Measurements from ENCODE around the gene KAZN.
A peak's percentile ranks its signal among the peaks of the same experiment; 100 is the strongest.

The KAZN gene

GRCh38 chr1:15045123-15045522 lies 446.6 kb downstream of the KAZN start:
- DNase-seq, result no peak

GRCh38 chr1:15046487-15047165 lies 448.1 kb downstream of the KAZN start:
- peak in 3 of 5 experiments; percentile 13 to 34 (median 15) for DNase-seq

- DNase-seq, result no peak
Measured at GRCh38 chr1:15047237-15047636, 448.8 kb downstream of the KAZN start.

- DNase-seq, result no peak
Measured at GRCh38 chr1:15048437-15048980, 450.0 kb downstream of the KAZN start.

- no peak for DNase-seq
Measured at GRCh38 chr1:15049067-15049466, 450.6 kb downstream of the KAZN start.

- no peak for DNase-seq
Measured at GRCh38 chr1:15051882-15052528, 453.5 kb downstream of the KAZN start.

- DNase-seq, result no peak
Measured at GRCh38 chr1:15053153-15053552, 454.7 kb downstream of the KAZN start.

GRCh38 chr1:15055736-15056415 lies 457.4 kb downstream of the KAZN start:
- no peak for DNase-seq

- DNase-seq, result no peak
Measured at GRCh38 chr1:15056515-15057285, 458.2 kb downstream of the KAZN start.

- DNase-seq, result no peak
Measured at GRCh38 chr1:15057834-15058233, 459.3 kb downstream of the KAZN start.

- no peak for DNase-seq
Measured at GRCh38 chr1:15058261-15058660, 459.8 kb downstream of the KAZN start.

GRCh38 chr1:15060104-15060503 lies 461.6 kb downstream of the KAZN start:
- no peak for DNase-seq

- no peak for DNase-seq
Measured at GRCh38 chr1:15062479-15063099, 464.1 kb downstream of the KAZN start.

GRCh38 chr1:15063346-15063745 lies 464.9 kb downstream of the KAZN start:
- DNase-seq, result no peak

- DNase-seq, result no peak
Measured at GRCh38 chr1:15063783-15064182, 465.3 kb downstream of the KAZN start.

- DNase-seq, result no peak
Measured at GRCh38 chr1:15064217-15064929, 465.9 kb downstream of the KAZN start.

- DNase-seq, result no peak
Measured at GRCh38 chr1:15065291-15065690, 466.8 kb downstream of the KAZN start.

GRCh38 chr1:15065736-15066135 lies 467.3 kb downstream of the KAZN start:
- no peak for DNase-seq

- no peak for DNase-seq
Measured at GRCh38 chr1:15066191-15066590, 467.7 kb downstream of the KAZN start.

GRCh38 chr1:15067148-15067547 lies 468.7 kb downstream of the KAZN start:
- no peak for DNase-seq

GRCh38 chr1:15068152-15068551 lies 469.7 kb downstream of the KAZN start:
- DNase-seq, result no peak

GRCh38 chr1:15068997-15069396 lies 470.5 kb downstream of the KAZN start:
- DNase-seq, result no peak

Data from T-helper 2 cell (primary cell).